OCI-LY7 (cell line): ENCODE measurements around the gene AADAC.

Experiments used
- CTCF ChIP-seq: fragments of 200-600 bp; sonication (generic); conservative IDR thresholded peaks from 2 replicates; pipeline ENCODE4 v1.5.1; 2014; ENCODE audit warnings: mild to moderate bottlenecking, antibody characterized with exemption, low read length, moderate library complexity, mixed read lengths
- EZH2phosphoT487 ChIP-seq: fragments of 200-600 bp; sonication (generic); IDR thresholded peaks from 2 replicates; pipeline ENCODE4 v1.6.1; 2018; ENCODE audit warnings: low read depth, borderline replicate concordance, mild to moderate bottlenecking, mixed run types, antibody characterized with exemption, low read length, moderate library complexity, mixed read lengths

- no peak for TF ChIP-seq CTCF
- no peak for TF ChIP-seq EZH2phosphoT487
Measured at GRCh38 chr3:151794080-151794479, 19.8 kb upstream of the AADAC start.
